Stomach (tissue), 19 donors: ENCODE data around the gene GPRASP2. TPM values are rescaled to one million over a fixed set of nuclear protein-coding genes. Genes with fewer than 3 reads are reported as not detected.
"Not testable (repeated sequence)": the region's sequence is repeated elsewhere in the genome, so short reads cannot be mapped to it uniquely, and the experiment has no call there.

Source experiments
- DNase-seq, 2 donors: peaks; one replicate each; pipeline versions ENCODE4 v3.0.0 to v3.0.0-alpha.2; 2013 to 2019
- H3K27ac ChIP-seq, 5 donors: fragments of 200-600 bp in 4 of 5; sonication (generic) in 4 of 5; one replicate each; pipeline ENCODE4 v1.5.1; 2013 to 2019; ENCODE audit warnings: mild to moderate bottlenecking in 1 of 5, moderate library complexity in 1 of 5
- H3K27me3 ChIP-seq, 3 donors: fragments of 200-600 bp; sonication (generic); one replicate each; pipeline ENCODE4 v1.5.1; 2017 to 2019; ENCODE audit warnings: mixed run types in 1 of 3
- H3K36me3 ChIP-seq, 4 donors: fragments of 200-600 bp; sonication (generic); 1 replicate in 3 of 4; 2 replicates in 1 of 4; pipeline ENCODE4 v1.5.1; 2016 to 2019
- H3K4me1 ChIP-seq, 4 donors: fragments of 200-600 bp; sonication (generic); one replicate each; pipeline ENCODE4 v1.5.1; 2016 to 2019
- H3K4me3 ChIP-seq, 4 donors: fragments of 200-600 bp; sonication (generic) in 3 of 4; one replicate each; pipeline ENCODE4 v1.5.1; 2016 to 2019; ENCODE audit warnings: mild to moderate bottlenecking in 1 of 4
- H3K9me3 ChIP-seq, 4 donors: fragments of 200-600 bp; sonication (generic); one replicate each; pipeline ENCODE4 v1.5.1; 2016 to 2019
- CTCF ChIP-seq, 7 experiments: fragments of 450-650 bp in 4 of 7; fragments of 200-600 bp in 3 of 7; sonication (generic) in 3 of 7; IDR thresholded peaks; one replicate each; pipeline ENCODE4 v1.5.1; 2016 to 2019; ENCODE audit warnings: antibody characterized with exemption in 7 of 7, control low read depth in 2 of 7, mild to moderate bottlenecking in 1 of 7
- EP300 ChIP-seq: sonication (generic); formaldehyde crosslinking; IDR thresholded peaks from one replicate; pipeline ENCODE4 v1.6.1; 2017; ENCODE audit warnings: antibody characterized with exemption
- POLR2A ChIP-seq, 4 donors: fragments of 450-650 bp; IDR thresholded peaks; one replicate each; pipeline ENCODE4 v1.6.1; 2016; ENCODE audit warnings: antibody characterized with exemption in 4 of 4, control low read depth in 2 of 4, mild to moderate bottlenecking in 1 of 4, moderate library complexity in 1 of 4
- POLR2AphosphoS5 ChIP-seq, 3 donors: sonication (generic); formaldehyde crosslinking; IDR thresholded peaks; one replicate each; pipeline ENCODE4 v1.6.1; 2016; ENCODE audit warnings: antibody characterized with exemption in 3 of 3
- WGBS, 5 donors: extraction: QIAGEN DNeasy Blood & Tissue Kit in 3 of 5; methylation state at CpG; one replicate each; pipeline versions ENCODE4 v1.1.5 to v1.1.7; 2013 to 2018; 5-methylcytosine and 5-hydroxymethylcytosine counted together
- intact Hi-C: fragments of 100-400 bp; cut with DNase I; formaldehyde crosslinking; loops from one replicate; pipeline ENCODE4 v1.15.1; 2023; ENCODE audit warnings: low total_unique reads
- long read RNA-seq, 10 donors: transcript quantifications; one replicate each; lab custom pipeline, GENCODE V29; 2026
- polyA plus RNA-seq, 3 donors: library from polyadenylated mRNA; stranded (reverse); fragments of 200-250 nt; gene quantifications; one replicate each; pipeline ENCODE4 v1.2.3, GENCODE V29; 2013
- total RNA-seq, 5 donors: library from RNA; depleted of rRNA; stranded (reverse); fragments of >200 nt; gene quantifications; one replicate each; pipeline versions ENCODE4 v1.1.0 to v1.2.3, GENCODE V29; 2014 to 2016
- donor health status: healthy with polysubstance abuse.
- donor health status: Bipolar disorder and iron deficiency.
- donor health status: healthy.

GPRASP2 gene
- total RNA-seq: 10 to 100 TPM in 1 of 5 donors, 1 to 10 TPM in 2, under 1 TPM in 1, not detected in 1; 0.58 to 32.1 (median 4.0) TPM
- polyA plus RNA-seq: 1 to 10 TPM; 1.9 to 2.7 (median 2.6) TPM
- long read RNA-seq, donor 1, partial matches to known transcripts: 0 of 2 reads
- long read RNA-seq, donor 1, other reads (novel, unspliced or antisense): 0 of 2 reads
- long read RNA-seq, donor 2, partial matches to known transcripts: 0 of 2 reads
- long read RNA-seq, donor 2, other reads (novel, unspliced or antisense): 0 of 2 reads
- long read RNA-seq, donor 3: 0 reads
- long read RNA-seq, donor 4, partial matches to known transcripts: 0 of 1 reads
- long read RNA-seq, donor 4, other reads (novel, unspliced or antisense): 0 of 1 reads
- long read RNA-seq, donor 5, transcript GPRASP2-202 (5 exons, 581 nt): major isoform, 5 of 6 reads
- long read RNA-seq, donor 5, partial matches to known transcripts: 0 of 6 reads
- long read RNA-seq, donor 5, other reads (novel, unspliced or antisense): 0 of 6 reads
- long read RNA-seq, donor 6: 0 reads
- long read RNA-seq, donor 7, transcript GPRASP2-202 (5 exons, 581 nt): major isoform, 5 of 10 reads
- long read RNA-seq, donor 7, partial matches to known transcripts: 5 of 10 reads
- long read RNA-seq, donor 7, other reads (novel, unspliced or antisense): 0 of 10 reads
- long read RNA-seq, donor 8, partial matches to known transcripts: 0 of 3 reads
- long read RNA-seq, donor 8, other reads (novel, unspliced or antisense): 0 of 3 reads
- long read RNA-seq, donor 9, partial matches to known transcripts: 0 of 2 reads
- long read RNA-seq, donor 9, other reads (novel, unspliced or antisense): 0 of 2 reads
- long read RNA-seq, donor 10: 0 reads

GRCh38 chrX:102712216-102712966, at the start of gene GPRASP2:
Gene GPRASP2, plus strand, starts transcription at chrX:102712448. Its CDS starts 2,422 bp downstream, at chrX:102714870.
- WGBS, 5 donors: 0 to 64% (median 25%) methylated on average over 37 to 61 of the region's 68 CpGs; no CpG with 5 or more reads in 1 of the 5 donors
- intact Hi-C loops: no loop called here
- H3K4me3 ChIP-seq: peak within 1 kb of the TSS; percentile 62 to 64 (median 64)
- H3K36me3 ChIP-seq: no peaks in the 10 kb centered on the region
- TF ChIP-seq POLR2A (IDR thresholded peaks at IDR 0.05) (no peak), EP300 (no peak), CTCF (IDR thresholded peaks at IDR 0.05) (no peak), POLR2AphosphoS5 (IDR thresholded peaks at IDR 0.05) (no peak)
- H3K4me1 ChIP-seq: peaks cover 0 to 8% (median 5%) of the 10 kb centered on the region in 4 donors
- H3K27me3 ChIP-seq: peaks cover 0 to 17% (median 5%) of the 10 kb centered on the region in 3 donors
- no peaks in the 10 kb centered on the region for H3K9me3 ChIP-seq
- peak within 1 kb of the TSS; percentile 16 to 87 (median 74) for H3K27ac ChIP-seq
- peak; percentile 48 to 83 for DNase-seq

GRCh38 chrX:102663820-102664219, 48.4 kb upstream of the GPRASP2 start:
- 83 to 100% (median 98%) methylated on average over 4 of the region's 4 CpGs for WGBS, 5 donors
- peaks cover 0 to 12% (median 2%) of the 10 kb centered on the region in 4 donors for H3K4me1 ChIP-seq
- DNase-seq, H3K36me3 ChIP-seq, H3K27ac ChIP-seq, H3K4me3 ChIP-seq, intact Hi-C loops, H3K27me3 ChIP-seq: not testable (repeated sequence)
- peaks cover 0 to 24% (median 8%) of the 10 kb centered on the region in 4 donors for H3K9me3 ChIP-seq

- H3K27me3 ChIP-seq, H3K4me3 ChIP-seq, H3K4me1 ChIP-seq, DNase-seq, H3K27ac ChIP-seq, intact Hi-C loops: not testable (repeated sequence)
- WGBS, 5 donors: 77 to 100% (median 91%) methylated on average over 1 of the region's 1 CpG
- H3K9me3 ChIP-seq: peaks cover 0 to 24% (median 8%) of the 10 kb centered on the region in 4 donors
- peaks cover 0 to 12% (median 5%) of the 10 kb centered on the region in 4 donors for H3K36me3 ChIP-seq
Observed at GRCh38 chrX:102667034-102667433, 45.2 kb upstream of the GPRASP2 start.

- WGBS, 5 donors: 82 to 95% (median 87%) methylated on average over 1 to 4 of the region's 4 CpGs; no CpG with 5 or more reads in 1 of the 5 donors
- DNase-seq: no peak
- no peak overlapping the region for H3K27ac ChIP-seq
- TF ChIP-seq EP300 (no peak), CTCF (IDR thresholded peaks at IDR 0.05) (no peak), POLR2A (IDR thresholded peaks at IDR 0.05) (no peak), POLR2AphosphoS5 (IDR thresholded peaks at IDR 0.05) (no peak)
- peaks cover 0 to 16% (median 5%) of the 10 kb centered on the region in 4 donors for H3K9me3 ChIP-seq
- H3K4me3 ChIP-seq: no peak overlapping the region
- no peaks in the 10 kb centered on the region for H3K27me3 ChIP-seq
- H3K36me3 ChIP-seq: peaks cover 0 to 12% (median 5%) of the 10 kb centered on the region in 4 donors
- no peaks in the 10 kb centered on the region for H3K4me1 ChIP-seq
- intact Hi-C loops: no loop called here
Observed at GRCh38 chrX:102669526-102669925, 42.7 kb upstream of the GPRASP2 start.

- peak in 1 of 2 donors; percentile 15 for DNase-seq
- intact Hi-C loops: no loop called here
- H3K9me3 ChIP-seq: peaks cover 0 to 4% (median 0%) of the 10 kb centered on the region in 4 donors
- TF ChIP-seq POLR2A (IDR thresholded peaks at IDR 0.05) (no peak), EP300 (no peak), POLR2AphosphoS5 (IDR thresholded peaks at IDR 0.05) (no peak), CTCF (IDR thresholded peaks at IDR 0.05) (no peak)
- no peaks in the 10 kb centered on the region for H3K4me1 ChIP-seq
- H3K36me3 ChIP-seq: peaks cover 0 to 12% (median 5%) of the 10 kb centered on the region in 4 donors
- no peak overlapping the region for H3K4me3 ChIP-seq
- H3K27me3 ChIP-seq: no peaks in the 10 kb centered on the region
- no peak overlapping the region for H3K27ac ChIP-seq
- WGBS, 5 donors: 8 to 21% (median 18%) methylated on average over 3 of the region's 3 CpGs
Observed at GRCh38 chrX:102672856-102673255, 39.4 kb upstream of the GPRASP2 start.

GRCh38 chrX:102677479-102677878, 34.8 kb upstream of the GPRASP2 start:
- 64 to 100% (median 94%) methylated on average over 1 of the region's 1 CpG for WGBS, 5 donors
- H3K27me3 ChIP-seq, intact Hi-C loops, H3K36me3 ChIP-seq, H3K4me1 ChIP-seq, DNase-seq, H3K4me3 ChIP-seq, H3K27ac ChIP-seq: not testable (repeated sequence)
- peaks cover 0 to 14% (median 9%) of the 10 kb centered on the region in 4 donors for H3K9me3 ChIP-seq
